Measurements from ENCODE around the gene COG6.

The COG6 gene

DNA sequence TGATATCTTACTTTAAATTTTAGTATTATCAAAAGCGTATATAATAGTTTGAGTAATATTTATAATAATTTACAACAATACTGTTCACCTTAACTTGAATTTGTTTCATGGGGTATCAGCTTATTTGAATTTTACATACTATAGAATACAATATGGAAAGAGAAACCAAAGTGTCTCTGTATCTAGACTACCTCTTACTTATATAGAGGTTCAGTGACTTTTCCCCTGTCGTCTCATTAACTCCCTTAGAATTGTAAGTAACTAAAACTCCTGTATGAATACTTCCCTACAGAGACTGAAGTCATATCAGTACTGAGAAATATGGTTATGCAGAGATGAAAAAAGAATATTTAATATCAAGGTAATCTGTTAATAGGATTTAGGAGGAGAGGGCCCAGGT is 26.8 kb downstream of the COG6 start:
- no peak for DNase-seq

DNA sequence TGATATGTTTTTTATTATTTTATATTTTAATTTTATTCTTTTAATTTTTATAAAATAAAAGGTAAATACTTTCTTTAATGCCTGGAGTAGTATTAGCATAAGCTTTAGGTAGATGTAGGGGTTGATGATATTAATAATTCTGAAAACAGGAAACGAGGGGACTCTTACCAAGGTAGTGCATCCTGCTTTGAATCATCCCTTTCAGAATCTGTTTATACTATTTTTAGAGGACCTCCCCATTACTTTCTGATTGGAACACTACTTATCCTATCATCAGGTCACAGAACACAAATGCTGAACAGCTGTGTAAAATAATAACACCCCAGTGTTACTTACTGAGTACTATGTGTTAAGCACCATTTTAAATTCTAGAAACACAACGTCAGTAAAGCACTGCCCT is 27.3 kb downstream of the COG6 start:
- no peak for DNase-seq

DNA sequence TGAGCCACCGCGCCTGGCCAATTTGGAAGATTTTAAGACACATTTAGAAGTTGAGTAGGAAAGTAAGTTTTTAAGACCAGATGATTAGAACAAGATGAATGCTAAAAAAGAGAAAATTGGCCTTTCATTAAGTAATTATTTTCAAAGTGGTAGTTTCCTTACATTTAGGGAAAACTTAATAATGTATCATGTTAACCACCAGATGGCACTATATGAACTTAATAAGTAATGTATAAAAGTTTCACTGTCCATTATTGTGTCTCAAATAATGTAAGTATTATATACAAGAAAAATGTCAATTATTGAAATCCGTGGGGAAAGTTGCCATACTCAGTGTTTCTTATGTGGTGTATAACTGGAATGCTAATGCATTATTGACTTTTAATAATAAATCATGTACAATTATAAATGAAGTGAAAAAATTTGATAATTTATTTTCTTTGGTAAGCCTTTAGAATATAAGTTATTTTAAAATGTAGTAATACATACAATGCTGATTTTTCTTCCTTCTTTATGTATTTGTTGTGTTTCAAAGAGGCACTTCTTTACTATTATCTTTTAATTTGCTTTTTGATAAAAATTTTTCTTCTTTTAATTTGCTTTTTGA is 29.2 kb downstream of the COG6 start:
- peak in 1 of 2 donors; percentile 60 for DNase-seq

DNA sequence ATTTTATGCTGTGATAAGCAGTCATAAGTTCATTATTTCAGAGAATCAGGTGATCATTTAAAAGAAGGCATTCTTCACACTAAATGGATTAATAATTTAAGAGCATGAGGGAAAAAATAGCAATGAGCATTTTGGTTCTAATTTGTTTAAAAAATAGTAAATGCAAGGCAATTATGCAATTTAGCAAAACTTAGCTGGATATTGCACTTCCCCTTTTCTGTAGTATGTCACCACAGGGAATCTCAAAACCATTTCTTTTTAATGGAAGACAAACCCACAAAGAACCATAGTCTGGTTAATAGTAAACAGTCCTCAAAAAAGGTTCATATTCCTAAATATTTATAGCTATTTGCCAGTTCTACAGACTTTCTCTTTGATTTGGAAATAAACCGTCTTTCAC is 30.2 kb downstream of the COG6 start:
- peak; percentile 34 to 60 for DNase-seq

DNA sequence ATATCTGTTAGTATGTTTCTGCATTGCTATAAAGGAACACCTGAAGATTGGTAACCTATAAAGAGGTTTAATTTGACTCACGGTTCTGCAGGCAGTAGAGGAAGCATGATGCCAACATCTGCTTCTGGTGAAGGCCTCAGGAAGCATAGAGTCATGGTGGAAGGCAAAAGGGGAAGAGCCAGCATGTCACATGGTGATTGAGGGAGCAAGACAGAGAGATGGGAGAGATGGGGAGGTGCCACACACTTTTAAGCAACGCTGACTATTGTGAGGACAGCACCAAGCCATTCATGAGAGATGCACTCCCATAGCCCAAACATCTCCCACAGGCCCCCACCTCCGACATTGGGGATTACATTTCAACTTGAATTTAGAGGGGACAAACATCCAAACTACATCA is 32.8 kb downstream of the COG6 start:
- no peak for DNase-seq

DNA sequence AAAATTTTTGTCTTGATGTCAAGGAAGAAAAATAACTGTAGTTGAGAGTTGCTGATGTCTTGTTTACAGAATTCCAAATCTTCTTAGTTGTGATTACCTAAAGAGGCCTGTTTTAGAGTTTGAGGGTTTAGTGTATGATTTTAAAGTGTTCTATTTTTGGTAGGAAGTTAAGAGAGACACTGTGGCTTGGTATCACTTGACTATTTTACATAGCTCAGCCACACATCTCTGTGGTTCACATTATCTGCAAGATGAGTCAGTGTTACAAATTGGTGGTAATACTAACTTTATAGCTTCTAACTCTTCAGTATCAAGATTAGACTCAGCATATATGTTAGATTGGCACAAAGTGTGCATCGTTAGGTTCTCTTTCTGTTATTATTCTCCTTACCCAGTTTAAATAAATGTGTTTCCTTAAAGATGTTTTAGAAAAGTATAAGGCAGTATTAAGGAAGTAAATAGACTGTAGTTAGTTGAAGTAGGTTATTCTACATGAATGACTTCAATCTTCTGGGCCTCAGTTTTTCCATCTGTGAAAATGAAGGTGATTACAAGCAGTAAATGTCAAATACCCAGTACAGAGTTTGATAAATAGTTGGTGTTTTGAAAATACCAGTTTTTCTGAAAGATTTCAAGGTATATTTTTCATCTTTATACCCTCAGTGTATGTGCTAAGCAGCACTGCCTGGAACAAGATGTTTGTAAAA is 33.4 kb downstream of the COG6 start:
- no peak for DNase-seq

DNA sequence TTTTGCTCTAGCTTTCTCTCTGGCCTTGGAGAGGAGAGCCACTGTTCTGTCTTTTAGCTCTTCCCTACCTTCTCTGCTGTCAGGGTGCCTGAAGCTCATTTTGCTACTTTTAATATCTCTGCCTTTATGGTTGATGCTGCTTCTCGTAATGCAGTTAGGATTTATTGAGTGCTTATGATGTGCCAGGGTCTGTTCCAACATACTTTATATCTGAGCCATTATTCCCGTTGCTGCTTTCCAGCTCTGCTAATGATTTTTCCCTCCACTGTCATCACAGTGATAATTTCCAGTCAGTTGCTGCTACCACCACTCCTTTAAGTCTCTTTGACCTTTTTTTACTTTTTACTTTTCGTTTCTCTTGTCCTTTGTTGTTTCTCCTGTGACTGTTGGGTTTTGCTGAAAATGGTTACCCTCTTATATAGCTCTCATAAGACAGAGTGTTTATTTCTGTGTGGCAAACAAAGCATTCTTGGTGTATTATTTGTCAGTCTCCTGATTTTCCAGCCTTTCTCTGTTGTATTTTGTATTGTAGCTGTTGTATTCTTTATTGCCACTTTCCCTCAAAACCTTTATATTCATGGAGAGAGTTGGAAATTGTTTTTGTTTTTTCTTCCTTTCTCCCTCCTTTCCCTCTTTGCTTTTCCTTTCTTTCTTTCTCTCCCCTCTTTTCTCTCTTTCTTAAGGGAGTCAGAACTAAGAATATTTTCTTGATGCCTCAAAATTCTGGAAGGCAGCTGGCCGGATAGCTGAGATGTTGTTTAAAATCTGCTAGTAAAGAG is 37.4 kb downstream of the COG6 start:
- DNase-seq, result no peak

DNA sequence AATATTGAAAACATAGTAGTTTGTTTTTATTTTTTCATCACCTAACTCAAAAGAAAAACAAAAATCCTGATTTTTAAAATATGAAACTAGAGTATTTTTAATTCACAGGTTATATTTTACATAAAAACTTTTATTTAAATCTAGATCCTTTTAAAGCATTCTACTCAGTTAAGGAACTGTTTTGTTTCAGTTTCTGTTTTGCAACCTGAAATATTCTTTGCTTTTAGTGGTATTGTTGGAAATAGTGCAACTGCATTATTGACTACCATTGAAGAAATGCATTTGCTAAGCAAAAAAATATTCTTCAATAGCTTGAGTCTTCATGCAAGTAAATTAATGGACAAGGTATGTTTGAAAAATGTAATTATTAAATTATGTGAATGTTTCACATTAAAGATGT is 43.8 kb downstream of the COG6 start:
- peak in 1 of 2 donors; percentile 9 for DNase-seq

DNA sequence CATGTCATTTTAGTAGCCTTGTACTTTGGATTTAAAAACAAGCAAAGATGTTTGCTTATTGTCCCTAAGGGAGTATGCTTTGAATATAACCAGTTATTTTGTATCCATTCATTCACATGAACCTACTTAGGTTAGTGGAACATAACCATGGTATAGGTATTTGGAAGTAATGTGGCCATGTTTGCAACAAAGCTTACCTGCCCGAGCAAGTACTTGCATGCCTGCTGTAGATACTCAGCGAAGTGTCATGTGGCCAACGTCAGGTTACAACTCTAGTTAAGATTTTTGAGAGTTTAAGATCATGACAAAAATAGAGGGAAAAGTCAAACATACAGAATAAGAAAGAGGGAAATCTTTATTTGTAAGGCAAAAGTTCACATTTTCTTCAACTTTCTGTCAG is 57.2 kb downstream of the COG6 start:
- no peak for DNase-seq

DNA sequence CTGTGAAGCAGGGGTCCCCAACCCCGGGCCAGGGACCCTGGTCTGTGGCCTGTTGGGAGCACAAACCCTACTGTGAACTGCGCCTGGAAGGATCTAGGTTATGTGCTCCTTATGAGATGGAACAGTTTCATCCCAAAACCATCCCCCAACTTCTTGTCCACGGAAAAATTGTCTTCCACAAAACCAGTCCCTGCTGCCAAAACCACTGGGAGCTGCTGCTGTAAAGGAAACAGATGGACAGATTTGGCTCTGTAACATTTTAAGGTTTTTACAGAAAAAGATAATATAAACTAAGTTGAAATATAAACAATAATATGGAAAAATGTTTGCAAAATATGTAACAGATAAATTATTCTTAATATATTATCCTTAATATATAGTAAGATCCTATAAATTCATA is 73.7 kb downstream of the COG6 start:
- no peak for DNase-seq

DNA sequence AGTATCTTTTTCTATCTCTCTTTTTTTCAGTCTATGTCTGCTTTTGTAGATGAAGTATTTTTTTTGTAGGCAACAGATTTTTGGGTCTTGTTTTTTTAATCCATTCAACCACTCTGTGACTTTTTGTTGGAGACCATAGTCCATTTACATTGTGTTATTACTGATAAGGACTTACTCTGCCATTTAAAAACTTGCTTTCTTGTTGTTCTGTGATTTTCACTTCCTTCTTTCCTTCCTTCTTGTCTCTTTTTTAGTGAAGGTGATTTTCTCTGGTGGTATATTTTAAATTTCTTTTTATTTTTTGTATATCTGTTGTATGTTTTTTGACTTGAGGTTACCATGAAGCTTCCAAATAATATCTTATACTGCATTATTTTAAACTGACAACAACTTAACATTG is 79.5 kb downstream of the COG6 start:
- DNase-seq, result no peak

DNA sequence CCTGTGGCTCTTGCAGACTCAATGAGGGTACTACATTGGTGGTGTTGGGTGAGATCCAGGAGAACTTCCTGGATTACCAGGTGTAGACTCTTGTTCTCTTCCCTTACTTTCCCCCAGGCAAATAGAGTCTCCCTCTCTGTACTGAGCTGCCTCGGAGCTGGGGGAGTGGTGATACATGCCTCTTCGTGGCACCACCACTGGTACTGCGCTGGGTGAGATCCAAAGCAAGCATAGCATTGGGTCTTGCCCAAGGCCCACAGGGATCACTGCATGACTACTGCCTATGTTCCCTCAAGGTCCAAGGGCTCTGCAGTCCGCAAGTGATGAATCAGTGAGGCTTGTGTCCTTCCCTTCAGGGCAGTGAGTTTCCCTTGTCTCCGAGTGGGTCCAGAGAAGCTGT is 81.6 kb downstream of the COG6 start:
- DNase-seq, result no peak

DNA sequence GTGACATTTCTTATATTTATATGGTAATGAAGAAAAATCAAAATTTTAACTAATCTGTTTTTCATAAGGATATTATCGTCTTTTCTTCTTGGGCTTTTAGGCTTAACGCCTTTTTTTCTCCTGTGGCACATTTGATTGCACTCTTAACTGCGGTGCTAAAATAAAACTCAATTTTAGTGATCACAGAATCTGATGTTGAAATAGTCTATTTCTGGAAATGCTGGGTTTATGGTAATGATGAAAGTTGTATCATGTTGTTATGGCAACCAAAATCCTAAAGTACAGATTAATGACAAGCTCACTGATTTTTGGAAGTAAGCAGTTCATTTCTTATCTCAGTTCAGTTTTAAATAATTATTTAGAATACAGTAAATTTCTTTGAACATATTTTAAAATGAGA is 85.3 kb downstream of the COG6 start:
- no peak for DNase-seq

DNA sequence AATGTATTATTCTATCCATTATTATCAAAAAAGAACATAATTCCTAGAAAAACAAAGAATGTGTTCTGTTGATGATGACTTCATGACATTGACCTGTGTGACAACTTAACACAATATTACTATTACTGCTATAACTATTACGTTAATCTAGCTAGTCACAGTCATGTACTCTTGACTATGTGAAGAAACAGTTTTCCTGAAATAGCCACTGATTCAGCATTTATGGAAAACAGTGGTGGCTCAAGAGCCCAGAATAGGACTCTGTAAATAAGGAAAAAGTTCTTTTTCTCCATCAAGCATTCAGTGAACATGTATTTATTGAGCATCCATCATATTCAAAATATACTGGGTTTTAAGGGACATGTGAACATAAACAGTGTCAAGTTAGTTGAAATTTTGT is 93.5 kb downstream of the COG6 start:
- no peak for DNase-seq

DNA sequence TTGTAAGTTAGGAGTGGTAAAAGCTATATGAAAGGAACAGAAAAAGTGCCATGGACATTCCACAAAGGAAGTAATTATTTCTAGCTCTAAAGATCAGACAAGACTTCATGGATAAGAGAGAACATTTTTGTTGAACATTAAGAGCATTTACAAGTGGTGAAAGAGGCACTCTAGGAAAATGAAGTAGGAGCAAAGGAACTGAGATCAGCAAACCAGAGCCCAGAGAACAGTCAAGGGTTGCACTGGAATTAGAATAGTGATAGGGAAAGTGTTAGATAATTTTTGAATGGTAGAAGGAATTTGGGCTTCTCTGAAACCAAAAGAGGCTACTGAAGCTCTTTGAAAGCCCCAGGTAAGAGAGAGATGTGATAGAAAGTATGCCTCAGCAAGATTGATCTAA is 94.1 kb downstream of the COG6 start:
- no peak for DNase-seq

DNA sequence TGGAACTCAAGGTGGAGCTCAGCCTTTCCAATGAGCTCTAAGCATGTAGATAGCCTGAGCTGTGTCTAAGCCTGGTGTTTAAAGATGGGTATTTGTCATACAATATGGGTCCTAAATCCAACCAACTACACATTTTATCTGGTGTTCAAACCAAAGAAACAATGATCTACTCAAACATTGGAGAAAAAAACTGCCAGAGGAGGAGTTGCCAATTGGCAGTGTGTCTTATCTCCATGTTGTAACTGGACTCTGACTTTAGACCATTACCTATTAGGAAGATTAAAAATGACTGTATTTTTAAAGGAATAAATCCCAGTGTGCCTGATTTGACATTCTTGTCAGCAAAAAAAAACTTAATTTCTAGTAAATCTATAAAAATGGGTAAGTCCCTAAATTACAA is 96.3 kb downstream of the COG6 start:
- no peak for DNase-seq

DNA sequence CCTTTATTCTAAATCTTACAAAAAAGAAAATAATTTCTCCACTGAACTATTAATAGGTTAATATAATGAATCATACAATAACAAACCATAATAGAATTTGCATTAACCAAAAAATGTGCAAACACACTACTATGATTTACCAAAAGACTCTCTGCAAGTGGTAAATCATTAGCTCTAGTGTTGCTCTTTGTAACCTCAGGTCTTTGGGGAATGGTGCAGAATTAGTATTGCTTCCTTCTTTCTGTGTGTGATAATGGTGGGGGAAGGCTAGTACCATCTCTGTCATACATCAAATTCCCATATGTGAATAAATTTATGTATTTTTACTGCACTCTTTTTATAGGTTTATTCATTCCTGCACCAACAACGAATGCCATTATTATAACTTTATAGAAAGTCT is 105.1 kb downstream of the COG6 start:
- no peak for DNase-seq

DNA sequence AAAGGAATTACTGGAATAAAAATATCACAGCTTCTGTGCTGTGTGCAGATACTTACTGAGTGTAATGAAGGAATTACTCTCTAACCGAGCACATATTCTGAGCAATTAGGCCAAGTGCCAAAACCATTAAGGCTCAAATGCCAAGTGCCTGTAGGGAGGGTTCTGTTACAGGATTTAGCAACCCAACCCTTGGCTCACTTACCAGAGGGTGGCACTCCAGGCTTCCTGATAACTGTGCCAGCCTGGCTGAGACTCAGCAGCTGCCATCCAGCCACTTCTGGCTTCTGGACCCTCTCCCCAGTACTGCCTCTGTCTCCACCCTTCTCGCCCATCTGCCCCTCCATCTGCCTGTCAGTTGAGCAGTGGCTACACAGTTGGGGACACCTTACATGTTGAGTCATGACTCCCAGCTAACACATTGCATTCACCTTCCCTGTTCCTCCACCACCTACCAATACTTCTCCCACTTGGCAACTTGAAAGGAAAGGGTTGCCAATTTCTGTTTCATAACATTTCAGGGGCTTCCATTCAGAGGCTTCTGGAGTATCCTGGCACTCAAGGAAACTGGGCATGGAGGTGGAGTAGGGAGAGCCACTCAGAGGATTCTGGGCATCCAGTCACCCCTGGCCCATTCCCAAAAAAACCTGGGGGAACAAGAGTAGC is 110.5 kb downstream of the COG6 start:
- no peak for DNase-seq

DNA sequence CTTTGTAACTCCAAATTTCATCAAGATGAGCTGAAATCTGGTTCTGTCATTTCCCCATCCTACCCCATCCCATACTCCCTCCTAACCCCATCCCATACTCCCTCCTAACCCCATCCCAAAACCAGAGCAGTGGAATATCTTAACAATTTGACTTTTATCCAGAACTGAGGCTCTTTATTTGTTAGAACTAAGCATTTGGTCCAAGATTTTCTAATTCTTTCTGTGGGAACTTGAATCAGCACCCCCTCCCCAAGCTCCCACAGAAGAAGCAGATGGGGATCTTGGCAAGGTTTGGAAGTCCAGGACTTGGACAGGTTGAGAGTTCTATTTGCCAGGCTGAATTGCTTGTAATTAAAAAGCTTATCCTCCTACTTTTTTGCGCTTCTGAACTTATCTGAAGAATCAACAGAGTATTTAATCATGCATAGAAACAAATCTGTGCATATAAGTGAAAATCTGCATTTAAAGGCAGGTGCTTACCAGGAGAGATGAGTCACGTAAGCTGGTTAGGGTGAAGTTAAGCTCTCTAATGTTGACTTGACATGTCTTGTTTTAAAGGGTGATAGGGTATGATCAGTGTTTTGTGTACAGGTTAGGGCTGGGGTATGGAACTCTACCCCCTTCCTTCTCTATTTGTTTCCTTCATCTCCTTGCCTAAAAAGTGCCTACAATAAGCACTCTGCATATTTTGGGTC is 111.1 kb downstream of the COG6 start:
- no peak for DNase-seq

DNA sequence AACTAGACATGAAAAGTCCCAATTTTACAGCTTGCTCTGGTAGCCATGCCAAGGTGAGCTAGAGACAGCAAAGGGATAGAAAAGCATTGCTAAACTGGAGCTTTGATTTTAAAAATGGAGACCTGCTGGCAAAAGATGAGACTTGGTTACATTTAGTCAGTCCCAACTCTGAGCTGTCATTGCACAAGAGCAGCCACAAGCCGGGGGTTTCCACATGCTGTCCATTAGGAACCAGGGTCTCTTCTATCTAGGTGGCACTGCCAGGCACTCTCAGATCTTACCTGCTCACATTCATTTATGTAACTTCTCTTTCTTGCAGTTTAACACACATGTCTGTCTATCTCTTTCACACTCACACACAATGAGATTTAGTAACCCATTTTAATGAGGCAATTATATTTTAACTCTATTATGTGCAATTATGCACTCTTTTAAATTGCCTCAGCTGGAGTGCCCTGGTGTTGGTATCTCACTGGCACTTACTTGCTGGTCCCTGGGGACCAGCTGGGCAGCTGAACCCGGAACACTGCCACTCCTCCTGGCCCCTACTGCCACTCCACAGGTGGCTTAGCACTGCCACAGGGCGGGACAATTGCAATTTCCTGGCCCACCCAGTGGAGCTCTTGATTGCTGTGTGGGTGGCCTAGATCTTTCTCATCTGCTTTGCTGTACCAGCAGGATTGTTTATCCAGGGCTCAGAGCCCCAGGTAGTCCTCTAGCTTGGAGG is 112.5 kb downstream of the COG6 start:
- no peak for DNase-seq

DNA sequence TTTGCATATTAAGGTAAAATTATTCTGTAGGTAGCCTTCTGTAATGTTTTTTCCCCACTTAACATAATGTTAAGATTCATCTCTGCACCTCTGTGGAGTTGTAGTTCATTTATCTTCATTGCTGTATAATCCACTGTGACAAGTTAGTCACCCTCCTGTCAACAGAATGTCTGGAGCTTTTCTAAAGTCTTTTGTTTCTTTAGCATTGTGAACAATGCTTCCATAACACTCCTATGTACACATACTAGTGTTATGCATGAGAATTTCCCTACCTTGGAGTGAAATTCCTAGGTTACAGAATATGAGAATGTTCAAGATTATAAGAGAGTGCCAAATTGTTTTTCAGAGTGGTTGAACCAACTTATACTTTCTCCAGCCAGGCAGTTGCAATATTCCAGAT is 113.5 kb downstream of the COG6 start:
- DNase-seq, result no peak
